GM19035 (cell line): Measurements from ENCODE around the gene BICD1.

Source experiments
- ATAC-seq: cut with Tn5 transposase; IDR thresholded peaks from one replicate; pipeline ENCODE4 v1.9.1; 2021; ENCODE audit not compliant: unreplicated experiment

Gene BICD1

GRCh38 chr12:32312049-32312670 is 205.5 kb downstream of the BICD1 start:
- ATAC-seq = no peak

GRCh38 chr12:32322354-32322753 is 215.7 kb downstream of the BICD1 start:
- ATAC-seq = no peak

- no peak for ATAC-seq
Measured at GRCh38 chr12:32331133-32331532, 224.5 kb downstream of the BICD1 start.

DNA sequence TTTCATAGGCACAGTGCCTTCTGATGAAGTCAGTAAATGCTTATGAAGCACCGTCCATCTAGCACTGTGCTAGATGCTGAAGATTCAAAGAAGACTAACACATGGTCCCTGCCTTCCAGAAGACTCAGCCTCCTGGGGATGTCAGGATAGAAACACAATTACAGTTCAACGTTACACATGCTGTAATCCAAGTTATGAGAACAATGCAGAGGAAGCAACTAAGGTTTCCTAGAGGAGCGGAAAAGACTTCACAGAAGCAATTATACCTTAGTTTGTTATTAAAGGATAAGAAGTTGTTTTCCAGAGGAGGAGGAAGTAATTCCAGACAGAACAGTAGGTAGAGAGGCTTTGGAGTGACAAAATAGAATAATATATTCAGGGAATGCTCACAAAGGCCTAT is 225.8 kb downstream of the BICD1 start:
- ATAC-seq = no peak

DNA sequence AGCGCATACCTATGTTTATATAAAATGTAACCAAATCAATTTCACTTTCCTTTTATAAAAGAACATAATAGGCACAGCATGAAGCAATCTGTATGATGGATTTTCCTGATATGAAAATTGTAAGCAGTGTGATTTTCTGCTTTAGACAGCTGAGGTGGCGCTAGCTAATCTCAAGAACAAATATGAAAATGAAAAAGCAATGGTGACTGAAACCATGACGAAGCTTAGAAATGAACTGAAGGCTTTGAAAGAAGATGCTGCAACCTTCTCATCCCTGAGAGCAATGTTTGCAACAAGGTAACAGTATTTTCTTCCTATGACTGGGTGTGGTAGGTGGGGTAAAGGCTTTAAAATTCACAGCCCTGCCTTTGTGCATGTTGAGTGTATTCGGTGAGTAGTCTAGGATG is 227.7 kb downstream of the BICD1 start:
- ATAC-seq = peak; percentile 63

DNA sequence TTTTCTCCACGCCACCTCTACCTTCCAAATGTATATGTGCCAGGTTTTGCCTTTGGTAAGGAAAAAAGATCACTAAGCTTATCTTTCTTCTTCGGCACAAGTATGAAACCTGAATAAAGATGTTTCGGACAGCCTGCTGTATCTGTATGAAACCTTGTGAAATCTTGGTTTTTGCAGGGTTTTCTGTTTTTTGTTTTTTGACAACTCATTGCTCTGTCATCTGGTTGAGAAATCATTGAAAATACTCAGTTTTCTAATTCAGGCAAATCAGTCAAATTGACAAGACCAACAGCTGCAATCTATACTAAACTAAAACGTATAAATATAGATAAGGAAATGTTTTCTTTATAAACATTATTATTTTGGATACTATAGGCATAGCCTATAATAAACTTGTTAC is 229.6 kb downstream of the BICD1 start:
- no peak for ATAC-seq

- no peak for ATAC-seq
Measured at GRCh38 chr12:32343496-32343895, 236.8 kb downstream of the BICD1 start.

GRCh38 chr12:32344047-32344446 is 237.4 kb downstream of the BICD1 start:
- ATAC-seq = no peak

DNA sequence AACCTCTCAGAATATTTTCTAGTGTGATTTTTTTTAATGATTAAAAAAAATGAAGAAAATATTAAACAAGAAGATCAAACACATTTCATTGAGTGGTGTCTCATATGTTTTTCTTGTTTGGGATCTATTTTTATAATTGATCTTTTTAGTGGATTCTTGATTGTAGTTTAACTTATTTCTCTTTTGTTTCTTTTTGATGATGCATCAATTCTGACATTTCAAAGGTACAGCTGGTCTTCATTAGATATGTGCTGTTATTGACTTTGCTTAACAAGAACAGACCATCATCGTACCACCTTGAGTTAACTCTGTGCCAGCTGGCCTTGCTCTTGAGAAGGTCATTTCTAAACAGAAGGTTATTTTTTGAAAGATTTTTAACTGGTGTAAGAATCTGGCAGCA is 246.9 kb downstream of the BICD1 start:
- no peak for ATAC-seq

DNA sequence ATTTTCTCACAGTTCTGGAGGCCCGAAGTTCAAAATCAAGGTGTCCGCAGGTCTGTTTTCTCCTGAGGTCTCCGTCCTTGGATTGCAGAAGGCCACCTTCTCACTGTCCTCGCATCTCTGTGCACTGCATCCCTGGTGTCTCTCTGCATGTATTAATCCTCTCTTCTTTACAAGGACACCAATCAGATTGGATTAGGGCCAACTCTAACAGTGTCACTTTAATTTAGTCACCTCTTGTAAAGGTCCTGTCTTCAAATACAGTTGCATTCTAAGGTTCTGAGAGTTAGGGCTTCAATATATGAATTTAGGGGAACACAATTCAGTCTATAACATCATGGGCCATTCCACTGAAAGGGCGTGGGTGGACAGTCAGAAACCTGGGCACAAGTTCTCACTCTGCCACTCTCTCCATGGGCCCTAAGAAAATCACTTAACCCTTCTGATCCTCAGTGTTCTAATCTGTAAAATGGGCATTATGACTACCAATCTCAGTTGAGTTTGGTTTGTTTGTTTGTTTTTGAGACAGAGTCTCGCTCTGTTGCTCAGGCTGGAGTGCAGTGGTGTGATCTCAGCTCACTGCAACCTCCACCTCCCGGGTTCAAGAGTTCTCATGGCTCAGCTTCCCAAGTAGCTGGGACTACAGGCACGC is 251.1 kb downstream of the BICD1 start:
- ATAC-seq = no peak

DNA sequence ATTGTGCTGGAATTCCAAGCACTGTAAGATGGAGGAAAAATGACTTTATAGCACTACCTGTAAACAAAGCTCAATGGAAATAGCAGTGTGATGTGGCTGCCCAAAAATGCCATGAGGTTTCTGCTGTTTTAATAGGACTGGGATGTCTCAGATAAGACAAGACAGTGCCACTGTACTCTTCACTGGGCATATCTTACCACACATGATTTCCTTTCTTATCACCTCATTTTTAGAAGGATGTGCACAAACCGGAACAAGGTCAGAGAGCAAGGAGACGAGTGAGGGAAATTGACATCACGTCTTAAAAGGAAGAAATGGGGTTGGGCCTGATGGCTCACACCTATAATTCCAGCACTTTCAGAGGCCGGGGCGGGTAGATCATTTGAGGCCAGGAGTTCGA is 254.3 kb downstream of the BICD1 start:
- no peak for ATAC-seq

DNA sequence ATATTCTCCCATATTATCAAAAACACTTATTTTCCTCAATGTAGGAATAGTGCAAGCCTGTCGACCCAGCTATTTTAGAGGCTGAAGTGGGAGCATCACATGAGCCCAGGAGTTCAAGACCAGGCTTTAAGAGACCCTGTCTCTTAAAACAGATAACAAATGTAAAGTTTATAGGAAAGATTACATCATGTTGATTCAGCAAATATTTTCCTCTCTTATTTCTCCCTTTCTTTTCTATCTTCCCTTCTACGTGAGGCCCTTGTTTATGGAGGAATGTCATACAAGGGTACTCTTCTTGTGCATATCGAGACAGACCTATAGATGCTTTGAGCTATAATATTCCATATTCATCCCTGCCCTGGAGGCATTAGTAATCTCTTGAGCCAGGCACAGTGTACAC is 256.2 kb downstream of the BICD1 start:
- ATAC-seq = no peak

DNA sequence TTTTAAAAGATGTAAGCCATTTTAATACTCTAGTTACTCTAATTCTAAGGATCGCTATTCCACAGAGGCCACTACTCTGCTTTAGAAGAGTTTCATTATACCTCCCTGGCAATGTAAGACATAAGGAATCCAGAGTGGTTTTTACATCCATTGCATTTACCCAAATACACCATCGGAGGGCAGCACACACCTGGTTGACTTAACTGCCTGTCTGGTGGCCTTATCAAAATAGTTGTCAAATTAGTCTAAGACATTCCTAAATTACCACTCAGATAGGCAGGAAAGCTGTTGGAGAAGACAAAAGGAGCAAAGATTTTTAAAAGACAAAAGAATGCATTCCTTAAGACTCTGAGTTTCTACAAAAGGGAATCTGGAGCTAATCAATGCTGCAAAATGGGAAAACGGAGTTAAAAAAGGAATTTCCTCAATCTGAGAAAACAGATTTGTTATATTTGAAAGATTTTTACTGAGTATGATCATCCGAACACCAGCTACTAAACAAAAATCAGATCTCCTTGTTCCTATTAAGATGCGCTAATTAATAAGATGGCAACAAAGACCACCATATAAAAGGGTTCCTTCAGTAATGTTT is 258.9 kb downstream of the BICD1 start:
- no peak for ATAC-seq

DNA sequence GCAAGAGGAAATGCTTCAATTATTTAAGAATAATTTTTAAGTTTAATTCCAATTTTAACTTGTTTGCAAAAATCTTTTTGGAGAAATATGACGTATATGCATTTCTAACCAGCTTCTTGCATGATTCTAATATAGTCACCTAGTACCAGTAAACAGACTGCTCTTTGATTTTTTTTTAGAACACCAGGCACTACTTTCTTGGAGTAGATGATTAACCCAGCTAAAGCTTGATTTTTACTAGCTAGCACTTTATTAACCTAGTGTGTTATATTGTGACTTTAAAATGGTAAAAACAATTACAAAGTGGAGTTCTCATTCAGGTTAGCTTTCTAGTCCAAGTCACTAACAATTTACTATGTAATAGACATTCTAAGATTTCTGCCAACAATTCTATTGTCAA is 260.1 kb downstream of the BICD1 start:
- ATAC-seq = no peak

DNA sequence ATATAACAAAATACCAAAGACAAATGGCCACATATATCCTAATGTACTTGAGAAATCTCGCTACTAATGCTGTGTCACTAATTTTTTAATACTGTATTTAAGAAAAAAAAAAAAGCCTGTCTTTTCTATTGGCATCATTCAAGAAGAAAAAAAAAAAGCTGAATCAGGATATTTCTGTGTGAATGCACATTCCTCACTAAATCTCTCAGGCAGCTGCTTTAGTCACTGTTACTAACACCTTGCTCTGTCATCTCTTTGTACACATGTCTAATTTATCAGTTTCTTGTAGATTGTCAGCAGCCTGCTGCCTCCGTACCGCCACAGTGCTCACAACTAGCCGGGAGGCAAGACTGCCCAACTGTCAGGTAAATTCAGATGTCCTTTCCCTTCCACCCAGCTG is 260.7 kb downstream of the BICD1 start:
- ATAC-seq = no peak

- no peak for ATAC-seq
Measured at GRCh38 chr12:32369202-32369601, 262.6 kb downstream of the BICD1 start.

DNA sequence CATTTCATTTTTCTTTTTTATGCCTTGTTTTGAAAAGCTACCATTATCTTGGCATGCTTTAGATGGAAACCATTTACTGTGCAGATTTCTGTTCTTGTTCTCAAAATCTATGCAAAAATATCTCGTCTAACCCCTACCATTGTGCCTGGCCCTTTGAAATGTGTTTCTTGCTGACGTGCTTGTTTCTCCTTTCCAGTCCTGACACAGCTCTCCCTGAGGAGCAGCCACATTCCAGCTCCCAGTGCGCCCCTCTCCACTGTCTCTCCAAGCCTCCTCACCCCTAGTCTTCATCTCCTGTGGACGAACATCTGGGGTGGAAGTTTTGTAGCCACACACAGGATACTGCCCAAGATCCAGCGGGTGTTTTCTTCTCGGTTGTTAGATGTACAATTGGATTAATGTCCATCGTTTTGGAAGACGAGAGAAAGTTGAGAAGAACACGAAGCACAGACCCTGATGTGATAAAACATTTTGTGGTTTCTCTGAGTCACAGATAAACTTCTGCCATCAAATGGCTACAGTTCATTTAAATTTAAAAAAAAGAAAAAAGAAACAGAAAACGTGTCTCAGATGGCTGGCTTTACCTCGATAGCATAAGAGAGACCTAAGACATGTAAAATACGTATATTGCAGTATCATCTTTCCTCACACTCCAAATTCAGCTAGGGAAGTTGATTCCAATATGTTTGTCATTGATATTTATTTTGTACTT is 270.9 kb downstream of the BICD1 start:
- ATAC-seq = no peak

DNA sequence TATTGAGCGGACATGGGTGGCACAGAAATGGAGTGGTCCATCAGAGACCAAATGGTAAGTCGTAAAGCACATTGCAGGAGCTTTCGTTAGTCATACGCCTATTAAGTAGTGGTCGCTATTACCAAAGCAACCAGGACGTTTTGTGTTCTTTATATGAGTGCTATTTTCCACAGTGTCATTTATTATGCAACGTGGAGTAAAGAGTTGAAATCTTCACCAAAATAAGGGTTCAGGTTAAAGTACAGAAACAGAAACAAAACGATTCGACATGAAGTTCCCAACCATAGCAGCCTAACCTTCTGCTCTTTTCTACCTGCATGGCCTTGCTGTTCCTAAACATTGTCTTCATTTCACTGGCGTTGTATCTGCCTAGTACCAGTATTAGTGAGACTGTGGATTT is 272.6 kb downstream of the BICD1 start:
- no peak for ATAC-seq

DNA sequence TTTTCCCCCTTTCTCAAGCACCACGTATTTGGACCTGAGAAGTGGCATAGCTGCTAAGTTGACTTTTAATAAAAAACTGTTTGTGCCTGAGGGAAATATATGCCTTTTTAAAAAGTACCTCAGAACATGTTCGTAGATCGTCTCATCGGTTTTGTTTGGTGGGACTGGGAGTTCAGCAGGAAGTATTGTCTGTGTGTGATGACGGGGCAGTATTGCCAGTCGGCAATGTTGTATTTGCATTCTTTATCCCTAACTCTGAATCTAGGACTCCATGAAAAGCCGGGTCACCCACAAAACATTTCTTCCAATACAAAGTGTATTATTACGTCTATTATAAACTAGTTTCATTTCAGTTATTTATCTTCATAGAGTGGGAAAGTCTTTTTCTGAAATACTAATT is 273.0 kb downstream of the BICD1 start:
- ATAC-seq = no peak

DNA sequence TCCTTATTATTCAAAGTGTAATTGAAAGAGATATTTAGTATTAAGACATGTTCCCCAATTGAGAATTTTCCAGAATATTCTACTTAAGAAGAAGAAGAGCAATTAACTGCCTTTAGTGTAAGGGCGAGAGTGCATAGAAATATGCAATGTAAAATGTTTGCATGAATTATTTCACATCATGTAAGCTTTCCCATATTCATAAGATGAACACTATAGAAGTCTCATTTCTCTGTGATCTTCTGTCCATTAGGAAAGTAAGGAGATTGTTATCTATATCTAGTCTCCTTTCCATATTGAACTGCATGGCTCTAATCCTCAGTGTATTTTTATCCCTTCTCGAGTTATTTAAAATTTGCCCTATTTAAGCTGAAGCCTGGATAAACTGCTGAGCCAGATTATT is 275.6 kb downstream of the BICD1 start:
- no peak for ATAC-seq

- ATAC-seq = no peak
Measured at GRCh38 chr12:32390572-32391219, 284.0 kb downstream of the BICD1 start.

- no peak for ATAC-seq
Measured at GRCh38 chr12:32395026-32395425, 288.4 kb downstream of the BICD1 start.
